NCI-H1930 (cell line): Measurements from ENCODE around the gene SPHK2.

ENCODE experiments used
- DNase-seq, 2 experiments: peaks; one replicate each; lab custom pipeline; 2025; lab: John Stamatoyannopoulos, UW

Gene SPHK2

GRCh38 chr19:48603449-48603848 is 15.9 kb upstream of the SPHK2 start:
- no peak for DNase-seq

DNA sequence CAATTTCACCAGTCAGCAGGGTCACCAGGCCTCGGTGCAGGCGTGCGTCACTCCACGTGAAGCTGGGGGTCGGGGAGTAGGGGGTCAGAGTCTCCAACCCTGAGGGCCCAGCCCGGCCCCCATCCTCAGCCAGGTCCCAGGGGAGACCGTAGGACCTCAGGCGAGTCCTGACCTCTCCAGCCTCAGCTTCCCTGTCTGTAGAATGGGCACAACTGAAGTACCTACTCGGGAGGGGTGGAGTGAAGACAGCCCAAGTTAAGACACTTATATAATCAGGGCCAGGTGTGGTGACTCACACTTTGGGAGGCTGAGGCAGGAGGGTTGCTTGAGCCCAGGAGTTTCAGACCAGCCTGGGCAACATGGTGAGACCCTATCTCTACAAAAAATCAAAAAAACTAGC is 15.5 kb upstream of the SPHK2 start:
- no peak for DNase-seq

- no peak for DNase-seq
Observed at GRCh38 chr19:48606463-48607358, 12.6 kb upstream of the SPHK2 start, which contains the start of gene SPACA4. Gene SPACA4 (plus strand): TSS chr19:48606742. CDS start chr19:48606979, 237 bp downstream.

GRCh38 chr19:48607359-48607755 is 11.9 kb upstream of the SPHK2 start:
- no peak for DNase-seq

GRCh38 chr19:48608798-48609263 is 10.5 kb upstream of the SPHK2 start:
- DNase-seq, result peak in 1 of 2 experiments; percentile 34

DNA sequence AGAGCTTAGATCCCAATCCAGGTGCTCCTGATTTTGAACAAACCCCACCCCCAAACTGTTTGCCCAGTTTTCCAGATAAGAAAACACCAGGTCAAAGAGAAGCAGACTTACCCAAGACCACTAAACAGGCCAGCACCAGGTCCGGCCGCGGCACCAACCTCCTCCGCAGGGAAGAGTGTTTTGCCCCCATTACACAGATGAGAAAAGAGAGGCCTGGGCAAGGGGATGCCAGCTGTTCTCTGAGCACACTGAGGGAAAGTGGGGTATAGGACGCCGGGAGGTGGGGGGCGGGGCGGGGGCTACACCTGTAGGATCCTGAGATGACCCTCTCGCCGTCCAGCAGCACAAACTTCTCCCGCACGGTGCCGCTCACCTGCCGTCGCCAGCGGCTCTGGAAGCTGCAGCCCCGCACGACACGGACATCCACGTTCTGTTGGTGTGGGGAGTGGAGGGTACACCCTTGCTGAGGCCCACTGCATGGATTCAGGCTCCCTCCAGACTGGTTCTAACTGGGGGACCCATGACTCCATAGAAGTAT is 9.7 kb upstream of the SPHK2 start:
- no peak for DNase-seq

DNA sequence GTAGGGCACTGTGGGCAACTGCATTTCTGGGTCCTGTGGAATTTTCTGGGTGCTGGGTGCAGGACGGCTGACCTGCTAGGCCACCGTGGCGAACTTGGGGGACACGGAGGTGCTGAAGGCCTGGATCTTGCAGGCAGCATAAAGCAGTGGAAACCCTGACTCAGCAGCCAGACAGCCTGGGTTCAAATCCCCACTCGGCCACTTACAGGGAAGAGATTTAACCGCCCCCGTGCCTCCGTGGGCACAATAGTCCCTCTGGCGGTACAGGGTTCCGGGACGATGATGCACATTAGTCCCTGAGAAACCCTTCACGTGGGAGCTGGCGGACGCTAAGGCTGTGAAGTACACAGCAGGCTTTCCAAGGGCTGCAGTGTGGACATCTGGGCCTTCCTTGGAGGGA is 7.4 kb upstream of the SPHK2 start:
- DNase-seq, result no peak

DNA sequence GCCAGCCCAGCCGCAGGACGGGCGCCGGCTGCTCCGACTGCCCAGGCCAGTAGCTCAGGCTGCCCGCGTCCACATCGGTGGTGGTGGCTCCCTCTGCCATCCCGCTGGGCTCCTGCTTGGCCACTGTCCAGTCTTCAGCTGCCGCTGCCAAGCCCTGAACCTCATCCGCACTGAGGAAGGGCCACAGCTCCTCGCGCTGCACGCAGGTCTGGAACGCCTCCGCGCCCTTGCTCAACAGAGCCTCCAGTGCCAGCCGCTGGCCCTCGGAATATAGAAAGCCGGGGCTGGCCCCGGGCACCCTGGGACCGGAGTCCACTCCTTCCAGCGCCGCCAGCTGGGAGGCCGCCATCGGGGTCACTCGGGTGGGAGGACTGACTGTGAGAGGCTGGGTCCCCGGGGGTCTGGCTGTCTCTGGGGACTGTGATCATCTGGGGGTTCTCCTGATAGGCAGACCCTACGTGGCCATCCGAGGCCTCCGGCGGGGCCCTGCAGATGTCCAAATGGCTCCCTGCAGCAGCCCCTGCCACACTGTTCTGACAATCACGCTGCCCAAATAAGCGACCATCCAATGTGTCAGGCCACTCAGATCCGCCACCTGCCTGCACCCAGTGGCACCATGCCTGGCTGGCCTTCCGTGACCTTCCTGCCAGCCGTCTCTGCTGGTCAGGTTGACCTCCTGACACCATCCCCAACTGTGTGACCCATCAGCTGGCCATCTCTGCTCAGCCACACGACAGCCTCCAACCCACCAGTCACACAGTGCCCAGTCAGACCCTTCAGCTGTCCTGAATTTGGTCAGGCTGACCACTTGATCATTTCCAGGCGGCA is 6.1 kb upstream of the SPHK2 start:
- DNase-seq, result no peak

DNA sequence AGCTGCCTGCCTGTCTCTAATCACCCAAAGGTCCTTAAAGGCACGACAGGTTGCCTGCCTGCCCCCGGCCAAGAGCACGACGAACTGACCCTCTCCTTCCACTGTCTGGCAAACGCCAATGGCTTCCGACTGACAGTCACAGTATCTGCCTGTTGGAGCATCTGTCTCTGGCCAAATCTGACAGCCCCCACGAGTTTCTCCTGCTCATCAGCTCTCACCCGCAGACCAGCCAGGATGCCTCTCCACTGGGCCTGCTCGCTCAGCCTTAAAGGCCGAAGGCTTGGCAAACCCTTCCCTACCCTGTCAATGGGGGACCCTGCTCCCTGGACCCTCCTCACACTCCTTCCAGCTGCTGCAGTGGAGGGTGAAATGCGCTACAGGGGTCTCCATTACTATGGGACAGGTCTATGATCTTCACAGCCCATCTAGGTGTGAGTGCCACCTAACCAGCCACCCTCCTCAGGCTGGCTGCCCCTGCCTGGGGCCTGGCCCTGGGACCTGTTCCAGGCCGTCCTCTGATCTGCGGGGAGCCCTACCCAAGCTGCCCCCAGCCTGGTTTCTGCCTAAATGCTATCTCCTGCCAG is 5.4 kb upstream of the SPHK2 start:
- DNase-seq, result no peak

- no peak for DNase-seq
Observed at GRCh38 chr19:48614436-48615230, 4.7 kb upstream of the SPHK2 start, which contains the start of gene FAM83E. Gene FAM83E (minus strand): TSS chr19:48615076. CDS start chr19:48613372, 1,704 bp downstream.

- DNase-seq, result no peak
Observed at GRCh38 chr19:48615231-48616040, 3.9 kb upstream of the SPHK2 start.

- no peak for DNase-seq
Observed at GRCh38 chr19:48616041-48616436, 3.3 kb upstream of the SPHK2 start.

DNA sequence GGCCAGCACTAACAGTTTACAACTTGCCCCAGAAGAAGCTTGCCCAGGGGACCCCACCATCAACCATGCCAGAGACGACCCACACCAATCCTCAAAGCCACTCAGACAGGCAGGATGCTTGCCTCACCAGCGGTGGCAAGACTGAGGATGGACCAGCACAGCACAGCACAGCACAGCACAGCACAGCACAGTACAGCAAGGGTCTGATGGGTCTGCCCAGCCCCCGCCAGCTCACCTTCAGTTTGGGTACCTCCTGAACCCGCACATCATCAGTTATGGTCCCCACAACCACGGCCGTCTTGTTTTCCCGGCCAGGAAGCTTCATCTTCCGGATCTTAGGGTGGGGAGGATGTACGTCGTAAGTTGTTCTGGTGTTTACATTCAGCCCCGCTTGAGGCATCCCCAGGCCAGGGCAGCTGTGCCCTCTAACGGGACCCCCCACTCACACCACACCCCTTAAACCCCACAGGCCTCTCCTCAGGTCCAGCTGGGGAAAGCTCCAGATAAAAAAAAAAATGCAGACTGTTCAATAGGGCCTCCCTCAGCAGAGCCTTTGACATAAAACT is 2.7 kb upstream of the SPHK2 start:
- DNase-seq, result no peak

GRCh38 chr19:48617146-48617937 is 2.0 kb upstream of the SPHK2 start:
- no peak for DNase-seq

DNA sequence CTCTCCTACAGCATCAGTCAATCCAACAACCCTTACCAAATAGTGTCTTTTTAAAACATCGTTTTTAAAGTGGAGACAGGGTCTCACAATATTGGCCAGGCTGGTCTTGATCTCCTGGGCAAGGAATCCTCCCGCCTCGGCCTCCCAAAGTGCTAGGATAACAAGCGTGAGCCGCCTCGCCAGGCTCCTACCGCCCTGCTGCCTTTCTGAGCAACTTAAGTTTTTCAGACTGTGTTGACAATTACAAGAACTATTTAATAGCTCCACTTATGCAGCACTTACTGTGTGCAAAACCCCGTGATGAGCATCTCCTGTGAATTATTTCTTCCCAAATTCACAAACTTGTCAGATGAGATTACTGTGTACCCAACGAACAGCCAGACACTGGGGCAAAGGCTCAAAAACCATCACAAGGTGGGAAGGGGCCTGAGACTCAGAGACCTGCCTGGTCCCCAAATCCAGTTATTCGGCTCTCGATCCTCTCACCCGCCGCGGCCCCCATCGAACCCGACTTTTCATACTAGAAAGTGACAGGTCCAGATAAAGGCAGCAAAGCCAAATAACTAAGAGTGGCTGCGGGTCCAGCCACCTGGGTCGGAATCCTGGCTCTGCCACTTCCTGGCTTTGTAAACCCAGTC is 909 bp upstream of the SPHK2 start:
- DNase-seq, result no peak

DNA sequence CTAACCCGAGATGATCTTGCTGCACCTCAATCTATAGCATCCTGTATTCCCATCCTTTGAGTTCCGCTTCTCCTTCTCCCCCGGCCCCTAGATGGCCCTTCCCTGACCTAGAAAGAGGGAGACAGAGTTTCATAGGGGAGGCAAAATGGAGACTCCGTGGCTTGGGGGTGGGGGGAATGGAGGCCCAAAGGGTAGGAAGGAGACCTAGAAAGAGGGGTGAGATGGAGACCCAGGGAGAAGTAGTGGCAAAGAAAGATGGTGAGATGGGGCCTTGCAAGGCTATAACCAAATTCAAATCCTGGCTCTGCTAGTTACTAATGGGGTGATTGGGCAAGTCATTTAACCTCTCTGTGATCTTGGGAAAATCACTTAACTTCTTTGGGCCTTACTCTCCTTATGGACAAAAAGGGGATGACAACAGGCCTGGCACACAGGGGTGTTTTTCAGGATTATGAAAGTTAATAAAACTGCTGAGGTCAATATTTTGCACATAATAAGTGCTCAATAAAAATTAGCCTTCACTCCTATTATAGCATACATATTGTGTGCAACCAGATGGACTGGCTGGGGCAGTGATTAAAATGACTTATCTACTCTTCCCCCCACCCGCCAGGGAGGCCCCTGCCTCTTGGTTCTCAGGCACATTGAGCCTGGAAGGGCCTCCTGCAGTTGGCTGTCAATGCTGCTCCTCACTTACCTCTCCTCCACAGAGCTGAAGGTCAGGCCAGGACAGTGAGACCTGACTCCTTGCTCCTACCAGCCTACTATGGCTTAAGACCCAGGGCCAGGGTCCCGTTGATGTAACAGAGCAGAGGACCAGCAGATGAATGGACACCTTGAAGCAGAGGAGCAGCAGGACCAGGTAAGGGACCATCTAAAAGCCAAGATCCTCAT is 633 bp downstream of the SPHK2 start:
- no peak for DNase-seq

DNA sequence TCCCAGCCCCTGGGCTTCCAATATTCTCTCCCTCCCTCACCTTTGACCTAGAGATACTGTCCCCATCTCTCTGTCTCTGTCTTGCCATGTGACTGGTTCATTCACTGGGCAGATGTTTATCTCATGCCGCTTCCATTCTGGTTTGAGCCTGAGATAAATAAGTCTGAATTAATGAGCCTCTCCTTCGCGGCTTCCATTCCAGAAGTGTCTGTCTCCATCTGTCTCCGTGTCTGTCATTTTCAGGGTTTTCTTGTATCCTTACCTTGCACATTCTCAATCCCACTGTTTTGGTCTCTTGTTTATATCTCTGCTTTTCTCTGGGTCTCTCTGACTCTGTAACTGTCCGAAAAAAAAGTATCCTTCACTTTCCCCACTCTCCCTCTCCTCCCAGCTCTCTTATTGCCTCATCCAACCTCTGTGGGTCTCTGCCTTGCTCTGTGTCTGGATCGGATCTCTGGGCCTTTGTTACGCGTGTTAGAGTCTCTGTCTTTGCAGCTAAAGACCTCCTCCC is 4.3 kb downstream of the SPHK2 start:
- no peak for DNase-seq
